NCI-H748 (cell line): ENCODE data around the gene PCDHGB3.
"Not testable (repeated sequence)": the region's sequence is repeated elsewhere in the genome, so short reads cannot be mapped to it uniquely, and the experiment has no call there.

Experiments
- DNase-seq: peaks from one replicate; lab custom pipeline; 2025; ENCODE audit not compliant: unreplicated experiment; lab: John Stamatoyannopoulos, UW

Gene PCDHGB3

GRCh38 chr5:141417494-141418172 is 47.6 kb downstream of the PCDHGB3 start, which contains the start of gene PCDHGB7:
Gene PCDHGB7, plus strand, starts transcription at chr5:141417677. Its CDS starts 183 bp downstream, at chr5:141417860.
- not testable (repeated sequence) for DNase-seq

- DNase-seq = no peak
Measured at GRCh38 chr5:141419074-141419880, 49.2 kb downstream of the PCDHGB3 start.

GRCh38 chr5:141420855-141421488 is 50.9 kb downstream of the PCDHGB3 start, which contains the start of gene PCDHGA11:
Gene PCDHGA11, plus strand, starts transcription at chr5:141421051. Its CDS starts 177 bp downstream, at chr5:141421228.
- DNase-seq = no peak

- DNase-seq = no peak
Measured at GRCh38 chr5:141421489-141421855, 51.4 kb downstream of the PCDHGB3 start.
